GM08714 (cell line): ENCODE data around the gene BPHL.
"Not testable (repeated sequence)": the region's sequence is repeated elsewhere in the genome, so short reads cannot be mapped to it uniquely, and the experiment has no call there.

Experiments used
- H3K4me3 ChIP-seq: fragments of 200-500 bp; sonication (Bioruptor generic); 2 replicates; pipeline ENCODE4 v1.5.1; 2014; ENCODE audit warnings: mild to moderate bottlenecking, low read length, inconsistent platforms
- ZNF274 ChIP-seq: IDR thresholded peaks from 2 replicates; pipeline ENCODE4 v1.6.1; 2012; ENCODE audit warnings: mild to moderate bottlenecking, low read depth, low read length

The BPHL gene

DNA sequence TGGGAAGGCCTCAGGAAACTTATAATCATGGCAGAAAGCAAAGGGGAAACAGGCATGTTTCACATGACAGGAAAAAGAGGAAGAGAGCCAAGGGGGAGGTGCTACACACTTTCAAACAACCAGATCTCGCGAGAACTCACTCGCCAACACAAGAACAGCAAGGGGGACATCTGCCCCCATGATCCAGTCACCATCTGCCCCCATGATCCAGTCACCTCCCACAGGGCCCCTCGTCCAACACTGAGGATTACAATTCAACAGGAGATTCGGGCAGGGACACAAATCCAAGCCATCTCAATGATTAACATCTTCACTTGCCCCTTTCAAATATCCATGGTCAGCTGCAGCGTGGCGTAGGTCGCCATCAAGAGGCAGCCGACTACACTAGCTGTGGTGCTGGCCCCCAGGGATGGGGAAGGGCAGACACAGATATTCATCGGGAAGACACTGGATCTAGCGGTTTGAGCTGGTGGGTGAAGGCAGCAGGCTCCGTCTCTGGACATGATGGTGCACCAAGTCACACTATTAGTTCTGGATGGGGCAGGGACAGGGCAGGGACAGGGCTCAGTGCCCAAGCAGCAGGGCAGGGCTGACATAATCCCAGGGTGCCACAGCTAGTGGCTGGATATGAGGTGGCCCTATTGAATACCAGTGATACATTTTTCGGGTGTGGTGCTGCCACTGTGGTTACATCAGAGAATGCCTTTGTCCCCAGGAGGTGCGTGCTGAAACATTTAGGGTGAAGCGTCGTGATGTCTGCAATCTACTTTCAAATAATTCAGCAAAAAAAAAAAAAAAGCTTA lies 77.4 kb downstream of the BPHL start:
- H3K4me3 ChIP-seq, result no peak overlapping the region
- TF ChIP-seq ZNF274, result no peak

DNA sequence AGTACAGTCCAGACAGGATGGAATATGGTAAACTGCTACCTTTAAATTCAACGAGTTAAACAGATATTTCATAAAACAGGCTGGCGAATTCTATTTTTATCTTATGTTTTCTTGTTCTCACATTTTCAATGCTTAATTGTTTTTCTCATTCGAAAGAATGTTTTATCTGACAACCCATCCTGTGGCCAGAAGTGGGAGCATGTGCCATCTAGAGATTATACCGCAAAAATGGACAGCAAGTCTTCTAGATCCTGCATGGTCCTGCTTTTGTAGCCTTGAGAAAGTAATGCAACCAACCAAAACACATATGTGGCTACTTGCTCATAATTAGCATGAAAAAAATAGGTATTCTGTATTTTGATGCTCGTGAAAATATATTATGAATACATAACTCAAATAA lies 78.3 kb downstream of the BPHL start:
- no peak for TF ChIP-seq ZNF274
- H3K4me3 ChIP-seq, result no peak overlapping the region

DNA sequence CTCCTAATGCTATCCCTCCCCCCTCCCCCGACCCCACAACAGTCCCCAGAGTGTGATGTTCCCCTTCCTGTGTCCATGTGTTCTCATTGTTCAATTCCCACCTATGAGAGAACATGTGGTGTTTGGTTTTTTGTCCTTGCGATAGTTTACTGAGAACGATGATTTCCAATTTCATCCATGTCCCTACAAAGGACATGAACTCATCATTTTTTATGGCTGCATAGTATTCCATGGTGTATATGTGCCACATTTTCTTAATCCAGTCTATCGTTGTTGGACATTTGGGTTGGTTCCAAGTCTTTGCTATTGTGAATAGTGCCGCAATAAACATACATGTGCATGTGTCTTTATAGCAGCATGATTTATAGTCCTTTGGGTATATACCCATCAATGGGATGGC lies 79.2 kb downstream of the BPHL start:
- not testable (repeated sequence) for H3K4me3 ChIP-seq

DNA sequence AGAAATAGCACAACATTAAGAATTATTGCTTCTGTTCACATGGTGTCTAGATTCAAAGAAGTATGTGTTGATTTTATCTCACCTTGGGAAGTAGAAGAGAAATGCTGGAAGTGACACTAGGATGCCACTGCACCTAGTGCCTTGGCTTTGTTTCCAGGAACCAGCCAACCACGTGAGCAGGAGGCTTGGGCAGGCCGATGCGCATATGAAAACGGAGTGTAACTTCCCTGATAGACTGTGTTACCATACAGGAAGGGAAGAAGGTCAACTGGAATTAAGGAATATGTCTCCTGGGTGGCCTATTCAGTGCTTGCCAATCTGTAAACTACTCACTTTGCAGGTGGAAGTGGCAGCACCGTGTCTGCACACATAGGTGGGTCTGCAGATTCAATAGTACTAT lies 80.9 kb downstream of the BPHL start:
- H3K4me3 ChIP-seq, result no peak overlapping the region
- TF ChIP-seq ZNF274, result no peak

DNA sequence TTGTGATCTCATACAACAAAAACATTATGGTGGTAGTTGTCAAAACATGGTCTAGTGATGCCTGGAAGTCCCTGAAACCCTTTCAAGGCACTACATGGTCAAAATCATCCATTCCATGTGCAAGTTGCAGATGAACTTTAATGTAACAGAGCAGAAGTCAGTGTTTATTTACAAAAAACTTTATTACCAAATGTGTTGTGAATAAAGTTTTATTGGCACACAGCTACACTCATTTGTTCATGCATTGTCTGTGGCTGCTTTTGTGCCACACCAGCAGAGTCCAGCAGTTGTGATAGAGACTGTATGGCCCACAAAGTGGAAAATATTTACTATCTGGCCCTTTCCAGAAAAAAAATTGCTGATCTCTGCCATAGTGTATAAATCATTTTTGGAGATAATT lies 82.2 kb downstream of the BPHL start:
- TF ChIP-seq ZNF274, result no peak
- H3K4me3 ChIP-seq, result no peak overlapping the region

DNA sequence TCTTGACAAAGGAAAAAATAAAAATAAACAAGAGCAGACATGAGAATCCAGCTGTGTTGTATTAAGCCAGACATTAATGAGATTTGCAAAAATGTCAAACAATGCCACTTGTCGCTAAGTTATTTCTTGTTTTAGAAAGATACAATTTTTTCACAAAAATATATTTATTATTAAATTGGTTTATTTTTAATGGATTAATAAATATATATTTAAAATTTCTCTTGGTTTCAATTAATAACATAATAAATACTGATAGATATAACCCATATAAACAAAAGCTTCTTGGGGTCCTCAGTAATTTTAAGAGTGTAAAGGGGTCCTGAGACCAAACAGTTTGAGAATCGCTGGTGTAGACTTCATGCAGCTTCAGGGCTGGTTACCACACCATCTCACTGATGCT lies 82.9 kb downstream of the BPHL start:
- TF ChIP-seq ZNF274, result no peak
- no peak overlapping the region for H3K4me3 ChIP-seq
